GM12864 (cell line): ENCODE data around the gene ENDOG.
A peak's percentile ranks its signal among the peaks of the same experiment; 100 is the strongest.
"Not testable (repeated sequence)": the region's sequence is repeated elsewhere in the genome, so short reads cannot be mapped to it uniquely, and the experiment has no call there.

Source experiments
- DNase-seq: peaks from one replicate; pipeline ENCODE4 v3.0.0-alpha.2; 2011; ENCODE audit warnings: low read depth
- H3K4me3 ChIP-seq: 2 replicates; pipeline ENCODE4 v1.5.1; 2011; ENCODE audit warnings: mild to moderate bottlenecking, low read depth, low read length, control low read depth
- CTCF ChIP-seq: IDR thresholded peaks from 2 replicates; pipeline ENCODE4 v1.5.1; 2011; ENCODE audit warnings: low read depth, mild to moderate bottlenecking, moderate library complexity, low read length, control low read depth, inconsistent platforms; ENCODE audit errors: missing control alignments

The ENDOG gene

GRCh38 chr9:128774804-128775203, 43.5 kb upstream of the ENDOG start:
- DNase-seq = no peak
- TF ChIP-seq CTCF = no peak
- H3K4me3 ChIP-seq = no peak overlapping the region

- H3K4me3 ChIP-seq, DNase-seq: not testable (repeated sequence)
Observed at GRCh38 chr9:128780093-128780492, 38.2 kb upstream of the ENDOG start.

- no peak overlapping the region for H3K4me3 ChIP-seq
- DNase-seq = no peak
- TF ChIP-seq CTCF = no peak
Observed at GRCh38 chr9:128781187-128782070, 36.9 kb upstream of the ENDOG start.

GRCh38 chr9:128782669-128783068, 35.6 kb upstream of the ENDOG start:
- no peak for TF ChIP-seq CTCF
- no peak for DNase-seq
- H3K4me3 ChIP-seq = no peak overlapping the region

GRCh38 chr9:128785427-128785826, 32.9 kb upstream of the ENDOG start:
- H3K4me3 ChIP-seq = no peak overlapping the region
- TF ChIP-seq CTCF = no peak
- no peak for DNase-seq

- DNase-seq = peak; percentile 48
- TF ChIP-seq CTCF = no peak
- H3K4me3 ChIP-seq = peak within 1 kb of the TSS; percentile 99
Observed at GRCh38 chr9:128786681-128787601, 31.4 kb upstream of the ENDOG start, which contains the start of gene TBC1D13. Gene TBC1D13, plus strand, starts transcription at chr9:128787253. Its CDS starts 101 bp downstream, at chr9:128787354.

GRCh38 chr9:128787659-128788058, 30.6 kb upstream of the ENDOG start:
- no peak for DNase-seq
- peak overlapping the region; percentile 99 for H3K4me3 ChIP-seq
- no peak for TF ChIP-seq CTCF
